ENCODE results near the gene SEPTIN6. TPM values are rescaled to one million over a fixed set of nuclear protein-coding genes. Genes with fewer than 3 reads are reported as not detected.

The SEPTIN6 gene
- total RNA-seq, 1 donor from 2014 or later: 32.0 TPM

Other genes starting within 250 kb of the SEPTIN6 start
- 274 and 335 TPM in 2 replicates for gene SLC25A5, start 224.7 kb downstream of the SEPTIN6 start, total RNA-seq
- 14.5 and 27.4 TPM in 2 replicates for gene STEEP1, start 127.8 kb downstream of the SEPTIN6 start, total RNA-seq
- gene UBE2A, start 118.6 kb downstream of the SEPTIN6 start, total RNA-seq: 30.1 and 35.2 TPM in 2 replicates
- 6.8 and 7.7 TPM in 2 replicates for gene NKRF, start 86.7 kb downstream of the SEPTIN6 start, total RNA-seq
- not detected in 2 replicates for gene SOWAHD, start 65.4 kb upstream of the SEPTIN6 start, total RNA-seq
- gene RPL39, start 98.5 kb upstream of the SEPTIN6 start, total RNA-seq: 7,088 and 9,048 TPM in 2 replicates
- gene UPF3B, start 159.8 kb upstream of the SEPTIN6 start, total RNA-seq: 3.9 and 4.7 TPM in 2 replicates
- 22.0 and 25.1 TPM in 2 replicates for gene RNF113A, start 178.6 kb upstream of the SEPTIN6 start, total RNA-seq
- gene NDUFA1, start 178.7 kb upstream of the SEPTIN6 start, total RNA-seq: 48.9 and 60.8 TPM in 2 replicates
- not detected in 2 replicates for gene AKAP14, start 202.7 kb upstream of the SEPTIN6 start, total RNA-seq

Data from kidney epithelial cell (primary cell).